ENCODE data around the gene FYN.

FYN gene

DNA sequence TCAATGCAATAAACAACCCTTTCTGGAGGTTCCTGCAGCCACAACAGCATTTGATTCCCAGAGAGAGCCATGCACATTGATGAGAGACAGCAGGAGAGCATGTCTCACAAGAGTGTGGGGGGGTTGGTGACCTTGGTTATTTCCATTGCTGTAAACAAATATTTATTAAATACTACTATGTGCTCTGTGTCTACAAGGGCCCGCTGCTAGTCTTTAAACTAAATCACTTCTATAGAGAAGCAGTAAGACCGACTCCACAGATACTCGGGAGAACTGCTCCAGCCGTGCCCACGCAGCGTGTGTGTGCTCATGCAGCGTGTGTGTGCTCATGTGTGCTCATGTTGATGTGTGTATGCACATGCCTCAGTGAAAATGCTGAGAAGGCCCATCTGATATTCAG, 184.9 kb downstream of the FYN start:
- TF ChIP-seq, protein P1, sequence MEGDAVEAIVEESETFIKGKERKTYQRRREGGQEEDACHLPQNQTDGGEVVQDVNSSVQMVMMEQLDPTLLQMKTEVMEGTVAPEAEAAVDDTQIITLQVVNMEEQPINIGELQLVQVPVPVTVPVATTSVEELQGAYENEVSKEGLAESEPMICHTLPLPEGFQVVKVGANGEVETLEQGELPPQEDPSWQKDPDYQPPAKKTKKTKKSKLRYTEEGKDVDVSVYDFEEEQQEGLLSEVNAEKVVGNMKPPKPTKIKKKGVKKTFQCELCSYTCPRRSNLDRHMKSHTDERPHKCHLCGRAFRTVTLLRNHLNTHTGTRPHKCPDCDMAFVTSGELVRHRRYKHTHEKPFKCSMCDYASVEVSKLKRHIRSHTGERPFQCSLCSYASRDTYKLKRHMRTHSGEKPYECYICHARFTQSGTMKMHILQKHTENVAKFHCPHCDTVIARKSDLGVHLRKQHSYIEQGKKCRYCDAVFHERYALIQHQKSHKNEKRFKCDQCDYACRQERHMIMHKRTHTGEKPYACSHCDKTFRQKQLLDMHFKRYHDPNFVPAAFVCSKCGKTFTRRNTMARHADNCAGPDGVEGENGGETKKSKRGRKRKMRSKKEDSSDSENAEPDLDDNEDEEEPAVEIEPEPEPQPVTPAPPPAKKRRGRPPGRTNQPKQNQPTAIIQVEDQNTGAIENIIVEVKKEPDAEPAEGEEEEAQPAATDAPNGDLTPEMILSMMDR (IDR thresholded peaks at IDR 0.05; ENCODE audit: low read depth, low read length) = no peak
- TF ChIP-seq, protein P2, sequence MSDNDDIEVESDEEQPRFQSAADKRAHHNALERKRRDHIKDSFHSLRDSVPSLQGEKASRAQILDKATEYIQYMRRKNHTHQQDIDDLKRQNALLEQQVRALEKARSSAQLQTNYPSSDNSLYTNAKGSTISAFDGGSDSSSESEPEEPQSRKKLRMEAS (IDR thresholded peaks at IDR 0.05; ENCODE audit: low read depth, low read length) = no peak
- TF ChIP-seq MYC (IDR thresholded peaks at IDR 0.05; ENCODE audit: low read depth, low read length) (no peak), POLR2A (IDR thresholded peaks at IDR 0.05; ENCODE audit: extremely low read depth, insufficient read length) (no peak)
- no peak for DNase-seq (ENCODE audit: low read depth)
- H3K4me3 ChIP-seq (ENCODE audit: low read depth, low read length) = no peak overlapping the region

DNA sequence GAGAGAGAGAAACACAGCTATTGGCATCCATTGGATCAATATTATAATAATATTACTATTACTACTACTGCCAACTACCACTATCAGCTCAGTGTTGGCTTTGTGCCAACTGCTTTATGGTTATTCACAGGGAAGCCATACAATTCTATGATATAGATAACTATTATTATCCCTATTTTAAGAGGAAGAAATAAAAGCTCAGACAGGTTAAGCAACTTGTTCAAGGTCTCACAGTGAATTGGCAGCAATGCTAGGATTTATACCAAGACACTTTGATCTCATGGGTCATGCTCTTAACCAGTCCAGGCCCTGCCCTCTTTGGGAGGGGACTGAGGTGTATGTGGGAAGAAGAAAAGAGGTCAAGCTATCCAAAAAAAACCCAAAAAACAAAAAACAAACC, 185.6 kb downstream of the FYN start:
- TF ChIP-seq, protein P2 (IDR thresholded peaks at IDR 0.05; ENCODE audit: low read depth, low read length) = no peak
- TF ChIP-seq MYC (IDR thresholded peaks at IDR 0.05; ENCODE audit: low read depth, low read length) = no peak
- TF ChIP-seq POLR2A (IDR thresholded peaks at IDR 0.05; ENCODE audit: extremely low read depth, insufficient read length) = no peak
- TF ChIP-seq, protein P1 (IDR thresholded peaks at IDR 0.05; ENCODE audit: low read depth, low read length) = no peak
- no peak for DNase-seq (ENCODE audit: low read depth)
- no peak overlapping the region for H3K4me3 ChIP-seq (ENCODE audit: low read depth, low read length)

DNA sequence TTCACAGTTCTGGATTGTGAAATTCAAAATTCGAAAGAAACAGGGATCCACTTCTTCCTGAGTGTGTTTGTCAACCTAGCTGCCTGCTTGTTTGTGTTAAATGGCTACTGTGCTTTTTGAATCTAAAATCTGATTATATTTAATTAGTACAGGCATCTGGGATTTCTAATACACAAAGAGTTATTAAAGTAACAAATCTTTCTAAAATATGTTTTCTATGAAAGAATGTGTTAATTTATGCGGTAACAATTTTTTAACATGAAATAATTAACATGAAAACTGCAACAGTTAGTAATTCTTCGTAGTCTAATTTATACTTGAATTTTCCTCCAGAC, 186.4 kb downstream of the FYN start:
- no peak overlapping the region for H3K4me3 ChIP-seq (ENCODE audit: low read depth, low read length)

DNA sequence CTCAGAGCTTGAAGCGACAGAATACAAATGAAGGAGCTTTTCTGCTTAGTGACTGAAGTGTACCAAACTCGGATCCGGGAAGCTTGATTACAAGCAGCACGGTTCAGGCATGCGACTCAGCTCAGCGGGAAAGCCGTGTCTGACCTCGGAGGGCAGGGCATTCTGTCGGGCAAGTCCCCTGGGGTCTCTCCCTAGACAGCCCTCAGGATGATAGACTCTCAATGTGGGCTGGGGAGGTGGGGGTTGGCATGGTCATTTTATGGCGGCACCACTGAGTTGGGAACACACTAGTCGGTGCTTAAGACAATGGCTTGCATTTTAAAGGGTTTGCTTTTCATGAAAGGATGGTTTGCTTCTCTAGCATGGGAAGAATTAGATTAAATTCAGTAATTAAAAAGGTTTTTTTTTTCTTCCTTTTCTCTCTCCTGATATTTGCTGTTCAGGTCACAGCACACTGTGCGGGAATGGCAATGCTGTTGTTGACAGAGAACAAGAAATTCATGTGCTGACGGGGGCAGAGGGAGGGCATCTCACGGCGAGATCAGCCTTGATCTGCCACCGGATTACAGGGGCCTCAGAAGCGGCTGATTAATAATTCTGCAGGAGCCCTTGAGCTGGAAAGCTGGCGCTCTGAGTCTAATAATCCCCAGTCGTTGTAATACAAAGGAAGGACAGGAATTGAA, 186.9 kb downstream of the FYN start:
- TF ChIP-seq MYC (IDR thresholded peaks at IDR 0.05; ENCODE audit: low read depth, low read length) (no peak), POLR2A (IDR thresholded peaks at IDR 0.05; ENCODE audit: extremely low read depth, insufficient read length) (no peak)
- TF ChIP-seq, protein P1 (IDR thresholded peaks at IDR 0.05; ENCODE audit: low read depth, low read length) = no peak
- TF ChIP-seq, protein P2 (IDR thresholded peaks at IDR 0.05; ENCODE audit: low read depth, low read length) = no peak
- H3K4me3 ChIP-seq (ENCODE audit: low read depth, low read length) = no peak overlapping the region
- no peak for DNase-seq (ENCODE audit: low read depth)

More for the DNA sequence above, 186.4 kb downstream of the FYN start:
- DNase-seq (ENCODE audit: low read depth) = no peak
- TF ChIP-seq MYC (IDR thresholded peaks at IDR 0.05; ENCODE audit: low read depth, low read length) = no peak
- TF ChIP-seq, protein P1 (IDR thresholded peaks at IDR 0.05; ENCODE audit: low read depth, low read length) = no peak
- no peak for TF ChIP-seq POLR2A (IDR thresholded peaks at IDR 0.05; ENCODE audit: extremely low read depth, insufficient read length)
- TF ChIP-seq, protein P2 (IDR thresholded peaks at IDR 0.05; ENCODE audit: low read depth, low read length) = no peak

DNA sequence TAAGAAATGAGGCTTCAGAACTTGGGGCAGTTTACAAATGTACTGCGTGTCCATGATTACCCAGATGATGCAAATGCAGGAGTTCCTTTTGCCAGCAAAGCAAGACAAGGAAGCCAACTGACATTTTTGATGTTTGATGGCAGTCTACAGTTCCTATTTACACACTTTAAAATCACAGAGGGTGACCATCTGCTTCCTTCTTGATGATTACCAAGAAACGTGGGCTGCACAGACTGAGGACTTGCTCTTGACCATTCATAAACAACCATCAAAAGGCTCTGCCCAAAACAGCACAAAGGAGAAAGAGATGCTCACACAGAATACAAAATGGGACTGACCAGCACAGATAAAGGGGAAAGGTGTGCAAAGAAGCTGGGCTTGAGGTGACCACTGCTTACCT, 187.7 kb downstream of the FYN start:
- TF ChIP-seq, protein P2 (IDR thresholded peaks at IDR 0.05; ENCODE audit: low read depth, low read length) = no peak
- no peak for TF ChIP-seq POLR2A (IDR thresholded peaks at IDR 0.05; ENCODE audit: extremely low read depth, insufficient read length)
- TF ChIP-seq MYC (IDR thresholded peaks at IDR 0.05; ENCODE audit: low read depth, low read length) = no peak
- TF ChIP-seq, protein P1 (IDR thresholded peaks at IDR 0.05; ENCODE audit: low read depth, low read length) = no peak

More for the DNA sequence above, 187.7 kb downstream of the FYN start:
- DNase-seq (ENCODE audit: low read depth) = no peak
- no peak overlapping the region for H3K4me3 ChIP-seq (ENCODE audit: low read depth, low read length)
